Smooth muscle cell of the brain vasculature (primary cell): ENCODE results near the gene JHY.

Source experiments
- DNase-seq: peaks from one replicate; pipeline ENCODE4 v3.0.0-alpha.2; 2012; ENCODE audit warnings: low read depth, low spot score

JHY gene

GRCh38 chr11:122871302-122871701 is 11.3 kb upstream of the JHY start:
- DNase-seq = no peak

DNA sequence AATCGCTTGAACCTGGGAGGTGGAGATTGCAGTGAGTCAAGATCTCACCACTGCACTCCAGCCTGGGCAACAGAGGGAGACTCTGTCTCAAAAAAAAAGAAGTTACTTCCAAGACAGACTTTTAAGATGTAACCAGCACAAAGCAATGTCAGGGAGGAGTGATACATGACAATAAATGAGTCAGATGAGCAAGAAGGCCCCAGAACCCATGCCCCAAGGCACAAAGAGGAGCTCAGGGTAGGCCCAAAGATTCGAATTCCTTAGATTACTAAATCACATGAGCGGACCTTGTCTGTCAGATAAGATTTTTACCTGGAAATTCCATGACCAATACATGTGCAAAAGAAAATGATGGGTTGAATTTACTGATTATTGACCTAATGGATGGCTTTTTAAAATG is 10.5 kb upstream of the JHY start:
- DNase-seq = no peak

DNA sequence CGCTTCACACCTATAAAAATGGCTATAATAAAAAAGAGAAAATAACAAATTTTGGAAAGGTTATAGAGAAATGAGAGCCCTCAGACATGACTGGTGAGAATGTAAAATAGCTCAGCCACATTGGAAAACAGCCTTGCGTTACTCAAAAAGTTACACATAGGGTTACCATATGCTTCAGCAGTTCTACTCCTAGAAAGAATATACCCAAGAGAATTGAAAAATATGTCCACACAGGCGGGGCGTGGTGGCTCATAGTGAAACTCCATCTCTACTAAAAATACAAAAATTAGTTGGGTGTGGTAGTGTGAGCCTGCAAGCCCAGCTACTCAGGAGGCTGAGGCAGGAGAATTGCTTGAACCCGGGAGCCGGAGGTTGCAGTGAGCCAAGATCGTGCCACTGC is 7.6 kb upstream of the JHY start:
- DNase-seq = no peak

DNA sequence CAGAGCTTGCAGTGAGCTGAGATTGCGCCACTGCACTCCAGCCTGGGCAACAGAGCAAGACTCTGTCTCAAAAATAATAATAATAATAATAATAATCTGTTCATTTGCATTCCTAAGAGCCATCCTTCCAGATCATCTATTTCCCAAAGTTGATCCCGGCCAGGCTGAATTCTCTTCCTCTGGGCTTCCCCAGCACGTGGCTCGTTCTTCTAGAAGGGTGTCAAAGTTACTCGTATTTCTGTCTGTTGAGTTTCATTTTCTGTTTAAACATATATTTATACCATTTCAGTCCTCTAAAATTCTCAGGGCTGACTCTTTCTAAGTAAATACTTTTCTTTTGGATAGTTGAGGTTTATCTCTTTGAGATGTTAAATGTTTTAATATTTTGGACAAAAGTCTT is 4.8 kb upstream of the JHY start:
- DNase-seq = no peak

DNA sequence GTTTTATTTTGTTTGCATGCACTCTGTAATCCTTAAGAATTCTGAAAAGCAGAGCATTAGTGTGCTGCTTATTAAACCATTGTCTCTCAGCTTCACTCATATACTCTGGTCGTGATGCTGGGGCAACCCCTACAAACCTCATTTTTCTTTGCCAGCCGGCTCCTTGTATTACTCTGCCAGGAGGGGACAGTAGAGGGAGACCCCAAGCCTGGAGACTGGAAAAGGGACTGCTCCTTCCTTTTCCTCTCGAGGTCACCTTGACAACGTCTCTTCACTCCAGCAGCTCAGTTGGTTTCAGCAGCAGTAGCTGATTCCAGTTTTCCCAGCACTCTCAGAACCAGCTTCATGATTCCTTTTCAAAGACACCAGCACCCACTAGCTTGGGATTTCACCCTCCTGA is 2.8 kb upstream of the JHY start:
- no peak for DNase-seq

DNA sequence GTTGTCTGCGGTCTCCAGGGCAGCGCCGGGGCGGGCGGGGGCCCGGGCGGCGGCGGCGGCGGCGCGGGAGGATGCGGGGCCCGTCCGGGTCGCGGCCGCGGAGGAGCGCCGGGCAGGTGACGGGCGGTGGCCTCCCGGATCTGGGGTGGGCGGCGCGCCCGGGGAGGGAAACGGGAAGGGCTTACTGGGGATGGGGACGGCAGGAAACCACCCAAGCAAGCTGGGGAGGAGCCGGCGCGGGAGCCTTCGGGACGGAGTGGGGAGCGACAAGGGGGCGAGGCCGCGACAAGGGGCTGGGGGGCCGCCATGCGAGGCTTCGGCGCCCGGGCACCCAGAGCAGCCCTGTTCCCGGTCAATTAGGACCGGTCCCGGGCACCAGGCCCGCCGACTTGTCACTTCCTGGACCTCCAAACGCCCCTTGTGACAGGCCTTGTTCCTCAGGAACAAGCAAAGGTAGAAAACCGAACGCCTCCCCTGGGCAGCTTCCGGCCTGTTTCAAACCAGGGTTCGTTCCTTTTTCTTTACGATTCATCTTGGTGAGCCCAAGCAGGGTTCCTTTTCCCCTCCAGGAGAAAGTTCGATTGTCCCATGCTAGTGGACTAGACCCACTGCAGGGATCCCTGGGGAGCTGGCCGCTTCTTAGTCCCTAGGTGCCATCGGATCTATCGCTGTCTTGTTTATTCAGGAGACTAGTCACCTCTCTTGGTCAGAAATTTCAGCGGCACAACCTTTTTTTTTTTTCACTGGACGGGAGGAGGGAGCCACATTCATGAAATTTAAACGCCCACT is 492 bp downstream of the JHY start:
- no peak for DNase-seq

- peak; percentile 77 for DNase-seq
Observed at GRCh38 chr11:122883646-122883979, 1.1 kb downstream of the JHY start.

DNA sequence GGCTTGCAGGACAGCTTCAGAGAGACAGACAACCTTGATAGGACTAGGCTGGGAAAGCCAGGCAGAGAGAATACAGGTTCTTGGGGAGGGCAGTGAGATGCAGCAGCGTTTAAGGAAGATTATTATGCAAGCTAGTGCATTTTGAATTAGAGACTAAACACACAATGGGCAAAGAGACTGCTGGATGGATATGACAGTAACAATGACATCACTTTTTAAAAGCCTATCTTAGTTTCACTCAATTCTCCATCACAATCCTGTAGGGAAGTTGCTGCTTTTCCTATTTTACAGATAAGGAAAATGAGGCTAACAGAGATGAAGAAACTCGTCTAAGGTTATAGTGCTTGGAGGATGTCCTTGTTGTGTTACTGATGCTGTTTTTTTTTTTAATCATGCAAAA is 5.6 kb downstream of the JHY start:
- DNase-seq = no peak

DNA sequence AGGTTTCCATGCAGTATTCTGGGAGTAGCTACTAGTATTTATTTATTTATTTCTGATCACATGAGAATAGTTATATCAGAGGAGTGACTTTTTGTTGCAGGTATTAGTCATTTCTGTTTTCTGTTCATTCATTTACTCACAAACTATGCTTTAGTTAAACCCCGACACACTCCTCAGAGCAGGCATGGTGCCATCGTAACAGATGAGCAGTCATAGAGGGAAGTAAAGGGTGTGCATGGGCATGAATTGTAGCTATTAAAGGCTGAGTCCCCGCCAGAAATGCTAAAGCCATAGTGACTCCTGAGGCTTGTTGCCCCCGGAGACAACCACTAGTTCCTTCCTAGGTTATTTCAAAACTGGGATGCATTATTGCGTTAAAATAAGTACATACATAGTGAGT is 10.6 kb downstream of the JHY start:
- DNase-seq = no peak

DNA sequence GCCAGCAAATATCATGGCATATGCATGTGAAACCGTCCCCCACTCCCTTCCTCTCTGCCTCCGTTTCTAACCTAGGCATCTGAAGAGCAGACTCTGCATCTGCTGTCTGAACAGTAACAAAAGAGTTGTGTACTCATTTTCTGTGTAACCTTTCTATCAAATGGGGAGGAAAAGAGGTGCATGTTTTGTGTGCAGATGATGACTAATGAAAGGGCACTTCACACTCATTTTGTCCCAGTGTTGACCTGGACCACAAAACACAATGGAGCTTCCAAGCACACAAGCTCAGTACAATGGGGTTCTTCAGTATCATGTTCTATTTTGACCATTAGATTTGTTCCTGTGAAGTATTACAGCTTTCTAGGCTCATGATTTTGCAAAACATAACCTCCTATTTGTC is 13.0 kb downstream of the JHY start:
- DNase-seq = no peak

GRCh38 chr11:122897606-122898210 is 15.1 kb downstream of the JHY start:
- DNase-seq = no peak

- DNase-seq = no peak
Observed at GRCh38 chr11:122898799-122899198, 16.2 kb downstream of the JHY start.

- DNase-seq = no peak
Observed at GRCh38 chr11:122900587-122901202, 18.1 kb downstream of the JHY start.

DNA sequence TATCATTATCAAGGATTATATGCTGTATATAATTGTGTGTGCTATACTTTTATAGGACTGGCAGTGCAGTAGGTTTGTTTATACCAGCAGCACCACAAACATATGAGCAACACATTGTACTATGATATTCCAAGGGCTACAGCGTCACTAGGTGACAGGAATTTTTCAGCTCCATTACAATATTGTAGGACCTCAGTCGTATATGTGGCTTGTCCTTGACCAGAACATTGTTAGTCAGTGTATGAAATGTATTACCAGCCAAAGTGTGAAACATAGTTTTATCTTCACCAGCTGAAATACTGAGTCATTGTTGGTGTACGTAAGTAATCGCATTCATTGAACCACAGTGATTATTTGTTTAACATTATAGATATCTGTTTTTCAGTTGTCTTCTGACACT is 20.4 kb downstream of the JHY start:
- DNase-seq = no peak

DNA sequence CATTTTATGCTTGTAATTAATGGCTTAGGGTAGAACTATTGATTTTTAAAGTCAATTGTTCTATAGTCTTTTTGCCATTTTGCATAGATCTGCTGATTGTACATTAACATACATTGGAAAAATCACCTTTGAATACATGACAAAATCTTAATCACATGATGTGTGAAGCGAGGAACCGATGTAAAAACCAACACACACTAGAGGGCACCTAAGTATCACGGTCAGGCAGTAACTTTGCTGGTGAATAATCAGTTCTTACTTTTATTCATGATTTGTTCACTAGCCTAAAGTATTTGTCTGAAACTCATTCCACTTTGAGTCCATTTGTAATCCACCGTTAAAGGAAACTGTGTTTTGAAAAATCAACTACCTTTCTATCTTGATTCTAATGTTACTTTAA is 28.2 kb downstream of the JHY start:
- no peak for DNase-seq

GRCh38 chr11:122917311-122917710 is 34.8 kb downstream of the JHY start:
- no peak for DNase-seq

GRCh38 chr11:122918734-122919133 is 36.2 kb downstream of the JHY start:
- no peak for DNase-seq

DNA sequence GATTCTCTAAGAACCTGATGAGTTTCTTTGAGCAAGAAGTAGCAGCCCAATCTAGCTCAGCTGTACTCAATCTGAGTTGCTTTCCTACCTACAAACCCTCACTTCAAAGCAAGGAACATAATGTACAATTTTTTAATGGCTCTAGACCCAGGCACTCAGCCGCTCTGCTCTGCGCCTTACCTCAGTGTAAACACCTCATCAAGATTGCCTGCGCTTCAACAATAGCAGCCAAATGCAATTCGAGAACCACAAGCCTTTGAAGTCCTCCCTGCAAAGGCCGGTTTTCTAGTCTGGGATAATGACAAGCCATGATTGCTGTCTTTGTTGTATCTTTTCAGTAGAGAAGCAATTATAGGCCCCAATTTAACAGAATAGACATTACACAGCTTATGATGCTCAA is 38.0 kb downstream of the JHY start:
- no peak for DNase-seq

DNA sequence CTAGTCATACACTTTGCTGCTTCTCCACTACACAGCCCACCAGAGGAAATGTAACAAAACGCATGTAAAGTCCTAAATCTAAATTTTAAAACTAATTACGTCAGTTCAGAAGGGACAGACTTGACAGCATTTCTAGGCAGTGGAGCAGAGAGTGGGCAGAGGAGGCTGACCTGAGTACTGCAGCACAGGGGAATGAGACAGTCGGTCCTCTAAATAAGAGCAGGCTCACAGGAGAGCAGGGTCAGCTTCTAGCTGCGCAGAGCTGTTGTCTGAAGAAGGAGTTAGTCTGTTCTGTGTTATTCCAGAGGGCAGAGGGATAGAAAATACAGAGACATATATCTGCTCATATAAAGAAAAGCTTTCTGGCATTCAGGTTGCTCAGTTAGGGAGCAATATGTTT is 40.3 kb downstream of the JHY start:
- DNase-seq = no peak

GRCh38 chr11:122923302-122923701 is 40.7 kb downstream of the JHY start:
- no peak for DNase-seq

- no peak for DNase-seq
Observed at GRCh38 chr11:122931510-122931909, 49.0 kb downstream of the JHY start.

DNA sequence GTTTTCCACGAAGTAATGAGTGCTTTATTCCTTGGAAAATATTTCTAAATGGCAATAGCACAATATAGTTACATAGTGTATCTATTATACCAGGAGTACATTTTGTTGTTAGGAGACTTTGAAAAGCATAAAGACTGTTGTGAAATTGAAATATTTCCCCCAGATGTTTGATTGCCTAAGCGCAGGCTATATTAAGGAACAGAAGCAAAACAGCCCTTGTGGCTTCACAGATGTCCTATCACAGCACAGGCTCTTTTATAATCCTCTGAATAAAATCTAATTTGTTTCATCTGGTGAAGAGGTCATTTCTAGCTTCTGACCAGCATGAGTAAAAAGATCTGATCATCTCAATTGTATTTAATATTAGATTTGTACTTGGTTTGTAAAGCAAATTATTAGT is 50.9 kb downstream of the JHY start:
- no peak for DNase-seq

- no peak for DNase-seq
Observed at GRCh38 chr11:122937983-122938382, 55.4 kb downstream of the JHY start.
